GM12878 (cell line): ENCODE measurements around the gene KLHDC8A.

Source experiments
- CHD4 ChIP-seq: fragments of 200-600 bp; sonication (generic); IDR thresholded peaks from 2 replicates; pipeline ENCODE4 v1.6.1; 2016; ENCODE audit warnings: mild to moderate bottlenecking
- EP300 ChIP-seq, 2 experiments: fragments of 150-350 bp in 1 of 2; IDR thresholded peaks; 2 replicates each; pipeline ENCODE4 v1.6.1; 2011 to 2012; ENCODE audit warnings: low read depth in 2 of 2, low read length in 2 of 2, borderline replicate concordance in 1 of 2, improper control_type of control experiment in 1 of 2, inconsistent platforms in 1 of 2; ENCODE audit not compliant: control insufficient read depth in 1 of 2
- HDAC6 ChIP-seq: fragments of 200-600 bp; sonication (generic); IDR thresholded peaks from one replicate; pipeline ENCODE4 v1.8.0; 2017; ENCODE audit warnings: antibody characterized with exemption; ENCODE audit not compliant: unreplicated experiment
- ZNF24 ChIP-seq: fragments of 450-650 bp; IDR thresholded peaks from 2 replicates; pipeline ENCODE4 v1.6.1; 2017; ENCODE audit warnings: antibody characterized with exemption, mild to moderate bottlenecking
- TF ChIP-seq, protein P1 (sequence below): IDR thresholded peaks from 2 replicates; pipeline ENCODE4 v1.6.1; 2012; ENCODE audit warnings: low read depth, low read length, improper control_type of control experiment

DNA sequence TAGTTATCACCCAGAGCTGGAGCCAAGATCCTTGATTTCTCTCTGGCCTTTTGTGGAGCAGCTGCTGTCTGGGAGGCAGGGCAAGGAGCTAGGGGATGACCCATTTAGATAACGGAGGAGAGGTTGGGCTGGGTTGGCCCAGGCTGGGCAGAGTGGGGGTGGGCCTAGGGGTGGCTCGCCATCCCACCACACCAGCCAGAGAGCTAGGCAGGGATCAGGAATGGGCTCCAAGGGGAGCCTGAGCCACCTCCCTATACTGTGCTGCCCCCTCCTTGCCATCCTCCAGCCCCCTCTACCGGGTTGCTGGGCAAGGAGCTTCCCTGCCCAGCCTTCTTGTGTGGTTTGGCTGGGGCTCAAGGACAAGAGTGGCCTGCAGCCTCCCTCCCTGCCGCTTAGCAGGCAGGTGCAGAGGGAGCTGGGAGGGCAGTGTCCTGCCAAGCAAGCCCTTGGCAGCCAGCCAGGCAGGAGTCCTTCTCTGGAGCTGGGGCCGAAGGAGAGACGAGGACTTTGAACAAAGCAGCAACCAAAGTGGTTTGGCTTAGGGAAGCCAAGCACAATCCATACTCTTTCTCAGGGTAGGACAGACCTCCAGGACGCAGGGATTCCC lies 39.3 kb downstream of the KLHDC8A start:
- TF ChIP-seq HDAC6 (no peak), ZNF24 (no peak), EP300 (IDR thresholded peaks at IDR 0.05; ENCODE audit: borderline replicate concordance in 1 of 2, control insufficient read depth in 1 of 2, low read depth in 2 of 2, low read length in 2 of 2) (no peak), CHD4 (no peak)
- TF ChIP-seq, protein P1, sequence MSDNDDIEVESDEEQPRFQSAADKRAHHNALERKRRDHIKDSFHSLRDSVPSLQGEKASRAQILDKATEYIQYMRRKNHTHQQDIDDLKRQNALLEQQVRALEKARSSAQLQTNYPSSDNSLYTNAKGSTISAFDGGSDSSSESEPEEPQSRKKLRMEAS: no peak
